T-helper 1 cell treated with Interleukin-12 subunit alpha and Interleukin-12 subunit beta and Interleukin-4 antibody, amounts not matched to agents 30 ng/mL and 1 ng/mL, for 36 hours (primary cell): ENCODE results near the gene C1orf105. TPM values are rescaled to one million over a fixed set of nuclear protein-coding genes. Genes with fewer than 3 reads are reported as not detected.
"Not testable (repeated sequence)": the region's sequence is repeated elsewhere in the genome, so short reads cannot be mapped to it uniquely, and the experiment has no call there.

Experiments
- intact Hi-C: fragments of 100-400 bp; cut with micrococcal nuclease; formaldehyde crosslinking; loops from one replicate; pipeline ENCODE4 v1.15.1; 2024
- total RNA-seq: library from RNA; stranded (reverse); gene quantifications from 2 replicates; pipeline ENCODE4 v1.2.3, GENCODE V29; 2022

Gene C1orf105
- total RNA-seq, 1 donor from 2014 or later = not detected

GRCh38 chr1:172480431-172480830 lies 59.9 kb downstream of the C1orf105 start:
- intact Hi-C loops = loop anchor here (5.0 kb wide), 1 partner anchor 1152 kb away; no protein-coding TSS in a partner anchor

- intact Hi-C loops = loop anchor here (5.0 kb wide), 1 partner anchor 1150 kb away; no protein-coding TSS in a partner anchor
Measured at GRCh38 chr1:172482044-172482443, 61.6 kb downstream of the C1orf105 start.

- intact Hi-C loops = loop anchor here (5.0 kb wide), 1 partner anchor 1149 kb away; no protein-coding TSS in a partner anchor
Measured at GRCh38 chr1:172483448-172483847, 63.0 kb downstream of the C1orf105 start.

GRCh38 chr1:172484252-172484651 lies 63.8 kb downstream of the C1orf105 start:
- intact Hi-C loops = loop anchor here (5.0 kb wide), 1 partner anchor 1148 kb away; no protein-coding TSS in a partner anchor

GRCh38 chr1:172485626-172486025 lies 65.1 kb downstream of the C1orf105 start:
- intact Hi-C loops = no loop called here

GRCh38 chr1:172486805-172487454 lies 66.4 kb downstream of the C1orf105 start:
- intact Hi-C loops = no loop called here

- intact Hi-C loops = no loop called here
Measured at GRCh38 chr1:172487550-172487949, 67.1 kb downstream of the C1orf105 start.

- intact Hi-C loops = no loop called here
Measured at GRCh38 chr1:172488393-172488792, 67.9 kb downstream of the C1orf105 start.

GRCh38 chr1:172489847-172490246 lies 69.4 kb downstream of the C1orf105 start:
- intact Hi-C loops = no loop called here

GRCh38 chr1:172492421-172492820 lies 71.9 kb downstream of the C1orf105 start:
- intact Hi-C loops = no loop called here

- intact Hi-C loops = no loop called here
Measured at GRCh38 chr1:172494166-172494565, 73.7 kb downstream of the C1orf105 start.

GRCh38 chr1:172496127-172496526 lies 75.6 kb downstream of the C1orf105 start:
- intact Hi-C loops = not testable (repeated sequence)

- intact Hi-C loops = no loop called here
Measured at GRCh38 chr1:172496678-172497077, 76.2 kb downstream of the C1orf105 start.

GRCh38 chr1:172497230-172497629 lies 76.7 kb downstream of the C1orf105 start:
- intact Hi-C loops = no loop called here

GRCh38 chr1:172498857-172499256 lies 78.4 kb downstream of the C1orf105 start:
- intact Hi-C loops = no loop called here

GRCh38 chr1:172499636-172500141 lies 79.2 kb downstream of the C1orf105 start:
- intact Hi-C loops = no loop called here

- intact Hi-C loops = no loop called here
Measured at GRCh38 chr1:172500207-172500606, 79.7 kb downstream of the C1orf105 start.

GRCh38 chr1:172507741-172508140 lies 87.3 kb downstream of the C1orf105 start:
- intact Hi-C loops = no loop called here

GRCh38 chr1:172510479-172510878 lies 90.0 kb downstream of the C1orf105 start:
- intact Hi-C loops = no loop called here

GRCh38 chr1:172512591-172512990 lies 92.1 kb downstream of the C1orf105 start:
- intact Hi-C loops = no loop called here

- intact Hi-C loops = no loop called here
Measured at GRCh38 chr1:172513479-172513878, 93.0 kb downstream of the C1orf105 start.

GRCh38 chr1:172514108-172514507 lies 93.6 kb downstream of the C1orf105 start:
- intact Hi-C loops = no loop called here

GRCh38 chr1:172515436-172515835 lies 95.0 kb downstream of the C1orf105 start:
- intact Hi-C loops = no loop called here
